PFSK-1 (cell line): ENCODE data around the gene TMEM147.

ENCODE experiments used
- FOXP2 ChIP-seq: optimal IDR thresholded peaks from 2 replicates; pipeline ENCODE3; 2011; ENCODE audit warnings: borderline replicate concordance, control low read depth, inconsistent platforms; ENCODE audit not compliant: insufficient read depth; ENCODE audit errors: extremely low read length, extremely low read depth
- POLR2AphosphoS5 ChIP-seq: IDR thresholded peaks from 2 replicates; pipeline ENCODE4 v1.6.1; 2012; ENCODE audit warnings: low read depth, mild to moderate bottlenecking, control low read depth, low read length, moderate library complexity
- SIN3A ChIP-seq: IDR thresholded peaks from 2 replicates; pipeline ENCODE4 v1.6.1; 2012; ENCODE audit warnings: mild to moderate bottlenecking, low read length, moderate library complexity, borderline replicate concordance; ENCODE audit not compliant: insufficient read depth
- TAF1 ChIP-seq: IDR thresholded peaks from 2 replicates; pipeline ENCODE4 v1.6.1; 2012; ENCODE audit warnings: low read length, control low read depth, borderline replicate concordance; ENCODE audit not compliant: insufficient read depth
- TF ChIP-seq, protein P1 (sequence below), 2 experiments: IDR thresholded peaks; 2 replicates each; pipeline versions ENCODE4 v1.6.1 to v1.8.0; 2011 to 2012; ENCODE audit warnings: low read depth in 2 of 2, low read length in 2 of 2, control low read depth in 1 of 2, inconsistent platforms in 1 of 2, mild to moderate bottlenecking in 1 of 2, moderate library complexity in 1 of 2; ENCODE audit not compliant: insufficient read depth in 1 of 2

TMEM147 gene

DNA sequence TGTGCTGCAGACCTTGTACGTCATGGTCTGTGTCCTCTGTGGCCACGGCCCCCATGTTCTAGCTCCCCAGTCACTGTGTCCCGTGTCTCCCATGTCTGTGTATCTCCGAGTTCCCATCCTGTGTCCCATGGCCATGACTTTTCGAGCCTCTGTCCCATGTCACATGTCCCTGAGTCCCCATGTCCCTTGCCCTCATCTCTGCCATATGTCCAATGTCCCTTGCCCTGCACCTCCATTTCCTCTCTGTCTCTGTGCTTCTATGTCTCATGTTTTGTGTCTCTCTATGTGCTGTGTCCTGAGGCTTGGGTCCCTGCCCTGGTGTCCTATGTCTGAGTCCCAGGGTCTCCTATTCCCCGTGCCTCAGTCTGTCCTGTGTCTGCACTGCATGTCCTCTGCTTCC lies 16.0 kb downstream of the TMEM147 start:
- TF ChIP-seq POLR2AphosphoS5 = no peak
- no peak for TF ChIP-seq TAF1
- TF ChIP-seq FOXP2 = no peak
- TF ChIP-seq, protein P1, sequence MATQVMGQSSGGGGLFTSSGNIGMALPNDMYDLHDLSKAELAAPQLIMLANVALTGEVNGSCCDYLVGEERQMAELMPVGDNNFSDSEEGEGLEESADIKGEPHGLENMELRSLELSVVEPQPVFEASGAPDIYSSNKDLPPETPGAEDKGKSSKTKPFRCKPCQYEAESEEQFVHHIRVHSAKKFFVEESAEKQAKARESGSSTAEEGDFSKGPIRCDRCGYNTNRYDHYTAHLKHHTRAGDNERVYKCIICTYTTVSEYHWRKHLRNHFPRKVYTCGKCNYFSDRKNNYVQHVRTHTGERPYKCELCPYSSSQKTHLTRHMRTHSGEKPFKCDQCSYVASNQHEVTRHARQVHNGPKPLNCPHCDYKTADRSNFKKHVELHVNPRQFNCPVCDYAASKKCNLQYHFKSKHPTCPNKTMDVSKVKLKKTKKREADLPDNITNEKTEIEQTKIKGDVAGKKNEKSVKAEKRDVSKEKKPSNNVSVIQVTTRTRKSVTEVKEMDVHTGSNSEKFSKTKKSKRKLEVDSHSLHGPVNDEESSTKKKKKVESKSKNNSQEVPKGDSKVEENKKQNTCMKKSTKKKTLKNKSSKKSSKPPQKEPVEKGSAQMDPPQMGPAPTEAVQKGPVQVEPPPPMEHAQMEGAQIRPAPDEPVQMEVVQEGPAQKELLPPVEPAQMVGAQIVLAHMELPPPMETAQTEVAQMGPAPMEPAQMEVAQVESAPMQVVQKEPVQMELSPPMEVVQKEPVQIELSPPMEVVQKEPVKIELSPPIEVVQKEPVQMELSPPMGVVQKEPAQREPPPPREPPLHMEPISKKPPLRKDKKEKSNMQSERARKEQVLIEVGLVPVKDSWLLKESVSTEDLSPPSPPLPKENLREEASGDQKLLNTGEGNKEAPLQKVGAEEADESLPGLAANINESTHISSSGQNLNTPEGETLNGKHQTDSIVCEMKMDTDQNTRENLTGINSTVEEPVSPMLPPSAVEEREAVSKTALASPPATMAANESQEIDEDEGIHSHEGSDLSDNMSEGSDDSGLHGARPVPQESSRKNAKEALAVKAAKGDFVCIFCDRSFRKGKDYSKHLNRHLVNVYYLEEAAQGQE (IDR thresholded peaks at IDR 0.05; ENCODE audit: insufficient read depth in 1 of 2, low read depth in 2 of 2, low read length in 2 of 2) = no peak
- no peak for TF ChIP-seq SIN3A

DNA sequence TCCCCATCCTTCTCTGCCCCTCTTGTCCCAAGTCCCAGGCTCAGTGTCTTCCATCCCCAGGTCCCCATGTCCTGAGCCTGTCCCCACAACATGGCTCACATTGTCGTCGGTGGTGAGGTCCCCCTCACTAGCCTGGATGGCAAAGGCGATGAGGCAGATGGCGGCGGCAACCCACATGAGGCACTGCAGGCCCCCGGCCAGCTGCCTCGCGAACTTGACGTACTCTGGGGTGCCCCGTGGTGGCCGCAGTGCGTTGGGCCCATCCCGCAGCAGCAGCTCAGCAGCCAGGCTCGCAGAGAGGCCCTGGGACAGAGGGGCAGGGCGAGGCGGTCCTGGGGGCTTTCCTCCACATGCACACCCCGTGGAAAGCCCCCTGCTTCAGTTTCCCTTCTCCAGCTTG lies 16.9 kb downstream of the TMEM147 start:
- TF ChIP-seq FOXP2 = no peak
- no peak for TF ChIP-seq SIN3A
- TF ChIP-seq POLR2AphosphoS5 = no peak
- TF ChIP-seq, protein P1 (IDR thresholded peaks at IDR 0.05; ENCODE audit: insufficient read depth in 1 of 2, low read depth in 2 of 2, low read length in 2 of 2) = no peak
- no peak for TF ChIP-seq TAF1

DNA sequence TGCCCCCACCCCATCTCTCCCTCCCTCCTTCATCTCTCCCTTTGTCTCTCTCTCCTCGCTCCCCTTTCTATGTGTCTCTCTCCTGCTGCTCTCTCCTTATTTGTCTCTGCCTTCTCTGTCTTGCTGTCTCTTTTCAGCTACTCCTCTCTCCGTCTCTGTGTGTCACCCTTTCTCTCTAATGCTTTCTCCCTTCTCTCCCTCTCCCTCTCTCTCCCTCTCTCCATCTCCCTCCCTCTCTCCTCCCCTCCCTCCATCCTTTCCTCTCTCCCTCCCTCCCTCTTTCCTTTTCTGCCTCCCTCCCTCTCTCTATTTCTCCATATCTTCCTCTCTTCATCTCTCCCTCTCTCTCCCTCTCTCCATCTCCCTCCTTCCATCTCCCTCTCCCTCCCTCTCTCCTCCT lies 17.4 kb downstream of the TMEM147 start:
- no peak for TF ChIP-seq SIN3A
- no peak for TF ChIP-seq TAF1

DNA sequence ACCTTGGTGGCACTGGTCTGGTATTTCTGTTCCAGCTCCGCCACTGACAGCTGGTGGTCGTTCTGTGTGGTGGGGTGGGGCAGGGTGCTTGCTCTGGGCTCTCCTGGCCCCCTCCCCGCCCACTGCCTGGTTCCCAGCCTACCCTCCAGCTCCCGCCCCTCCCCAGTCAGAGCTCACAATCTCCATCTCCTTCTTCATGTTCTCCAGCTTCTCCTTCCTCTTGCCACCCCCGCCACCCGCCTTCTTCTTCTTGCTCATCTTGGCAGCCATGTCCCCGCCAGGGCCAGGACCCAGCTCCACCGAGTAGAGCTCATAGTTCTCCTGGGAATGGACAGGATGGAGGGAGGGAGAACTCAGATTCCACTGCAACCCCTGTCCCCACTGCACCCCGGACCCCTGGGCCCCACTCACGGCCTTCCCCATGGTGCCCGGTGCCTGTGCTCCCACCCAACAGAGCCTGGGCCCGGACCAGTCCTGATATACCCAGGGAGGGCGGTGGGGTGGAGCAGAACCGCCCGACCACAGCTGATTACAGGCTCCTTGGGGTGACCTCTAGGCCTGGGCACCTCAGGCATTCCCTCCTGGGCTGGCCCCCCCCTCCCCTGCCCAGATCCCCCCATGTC lies 17.9 kb downstream of the TMEM147 start, which contains the start of gene ATP4A:
Gene ATP4A (minus strand): TSS at position 452 of the 623 bp plus-strand sequence. CDS start 29 bp downstream, at position 423.
- no peak for TF ChIP-seq TAF1
- TF ChIP-seq FOXP2 = no peak
- no peak for TF ChIP-seq SIN3A
- TF ChIP-seq, protein P1 (IDR thresholded peaks at IDR 0.05; ENCODE audit: insufficient read depth in 1 of 2, low read depth in 2 of 2, low read length in 2 of 2) = no peak

DNA sequence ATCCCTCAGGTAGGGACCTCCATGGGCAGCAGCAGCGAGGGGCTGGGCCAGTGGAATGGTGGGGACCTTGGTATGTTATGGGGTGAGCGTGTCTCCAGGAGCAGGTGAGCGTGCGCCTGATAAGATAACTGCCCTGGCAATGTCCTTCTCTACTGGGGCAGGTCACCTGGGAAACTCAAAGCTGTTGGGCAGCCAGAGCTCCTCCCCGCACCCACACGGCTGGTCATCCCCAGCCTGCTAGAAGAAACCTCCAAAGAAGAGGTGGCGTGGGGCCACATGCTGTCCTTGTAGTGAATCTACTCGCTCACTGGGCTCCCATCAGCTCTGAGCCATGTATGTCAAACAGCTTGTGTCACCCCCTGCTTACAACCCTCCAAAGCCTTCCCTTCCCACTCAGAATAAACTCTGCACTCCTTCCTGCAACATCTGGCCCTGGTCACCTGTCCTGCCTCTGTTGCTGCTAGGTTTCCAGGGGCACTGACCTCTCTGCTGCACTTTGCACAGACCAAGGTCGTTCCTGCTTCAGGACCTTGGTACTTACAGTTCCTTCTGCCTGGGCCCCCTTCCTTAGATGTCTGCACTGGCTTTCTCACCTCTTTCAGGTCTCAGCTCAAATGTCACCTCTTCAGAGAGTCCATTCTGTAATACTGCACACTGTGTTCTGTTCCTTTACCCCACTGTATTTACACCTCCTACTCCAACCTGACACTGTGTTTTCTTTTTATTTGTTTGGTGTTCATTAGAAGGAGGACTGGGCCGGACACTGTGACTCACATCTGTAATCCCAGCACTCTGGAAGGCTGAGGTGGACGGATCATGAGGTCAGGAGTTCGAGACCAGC lies 19.8 kb downstream of the TMEM147 start:
- no peak for TF ChIP-seq FOXP2
- no peak for TF ChIP-seq SIN3A
- TF ChIP-seq, protein P1 (IDR thresholded peaks at IDR 0.05; ENCODE audit: insufficient read depth in 1 of 2, low read depth in 2 of 2, low read length in 2 of 2) = no peak
- TF ChIP-seq TAF1 = no peak
- TF ChIP-seq POLR2AphosphoS5 = no peak
